ENCODE results near the gene ABCA8.

DNA sequence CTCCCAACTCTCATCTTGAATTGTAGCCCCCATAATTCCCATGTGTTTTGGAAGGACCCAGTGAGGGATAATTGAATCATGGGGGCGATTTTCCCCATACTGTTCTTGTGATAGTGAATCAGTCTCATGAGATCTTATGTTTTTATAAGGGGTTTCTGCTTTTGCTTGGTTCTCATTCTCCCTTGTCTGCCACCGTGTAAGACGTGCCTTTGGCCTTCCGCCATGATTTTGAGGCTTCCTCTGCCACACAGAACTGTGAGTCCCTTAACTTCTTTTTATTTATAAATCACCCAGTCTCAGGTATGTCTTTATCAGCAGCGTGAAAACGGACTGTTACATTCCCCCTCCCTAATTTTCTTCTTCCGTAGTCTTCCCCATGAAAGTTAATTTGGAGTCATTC, 124.0 kb downstream of the ABCA8 start:
- TF ChIP-seq CTCF (IDR thresholded peaks at IDR 0.05 in 2 of 3, conservative IDR thresholded peaks at IDR 0.05 in 1 of 3; ENCODE audit: control insufficient read depth in 2 of 3, extremely low read depth in 1 of 3, insufficient read depth in 1 of 3, low read depth in 3 of 3, low read length in 3 of 3), result no peak
- TF ChIP-seq POLR2AphosphoS5 (IDR thresholded peaks at IDR 0.05; ENCODE audit: low read length), result no peak
- TF ChIP-seq IRF3 (IDR thresholded peaks at IDR 0.05), result no peak
- no peak for TF ChIP-seq DPF2 (IDR thresholded peaks at IDR 0.05)
- TF ChIP-seq, protein P1, sequence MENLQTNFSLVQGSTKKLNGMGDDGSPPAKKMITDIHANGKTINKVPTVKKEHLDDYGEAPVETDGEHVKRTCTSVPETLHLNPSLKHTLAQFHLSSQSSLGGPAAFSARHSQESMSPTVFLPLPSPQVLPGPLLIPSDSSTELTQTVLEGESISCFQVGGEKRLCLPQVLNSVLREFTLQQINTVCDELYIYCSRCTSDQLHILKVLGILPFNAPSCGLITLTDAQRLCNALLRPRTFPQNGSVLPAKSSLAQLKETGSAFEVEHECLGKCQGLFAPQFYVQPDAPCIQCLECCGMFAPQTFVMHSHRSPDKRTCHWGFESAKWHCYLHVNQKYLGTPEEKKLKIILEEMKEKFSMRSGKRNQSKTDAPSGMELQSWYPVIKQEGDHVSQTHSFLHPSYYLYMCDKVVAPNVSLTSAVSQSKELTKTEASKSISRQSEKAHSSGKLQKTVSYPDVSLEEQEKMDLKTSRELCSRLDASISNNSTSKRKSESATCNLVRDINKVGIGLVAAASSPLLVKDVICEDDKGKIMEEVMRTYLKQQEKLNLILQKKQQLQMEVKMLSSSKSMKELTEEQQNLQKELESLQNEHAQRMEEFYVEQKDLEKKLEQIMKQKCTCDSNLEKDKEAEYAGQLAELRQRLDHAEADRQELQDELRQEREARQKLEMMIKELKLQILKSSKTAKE (IDR thresholded peaks at IDR 0.05; ENCODE audit: low read depth, poor library complexity, severe bottlenecking), result no peak
- no peak for TF ChIP-seq EZH2 (IDR thresholded peaks at IDR 0.05; ENCODE audit: borderline replicate concordance, control insufficient read depth, low read depth, low read length)
- TF ChIP-seq HDGF (IDR thresholded peaks at IDR 0.05), result no peak
- no peak for TF ChIP-seq POLR2A (IDR thresholded peaks at IDR 0.05; ENCODE audit: low read depth, low read length)
- no peak for TF ChIP-seq SIN3A (IDR thresholded peaks at IDR 0.05; ENCODE audit: low read depth, low read length)
- TF ChIP-seq HDAC2 (IDR thresholded peaks at IDR 0.05), result no peak
- no peak for TF ChIP-seq SIX5 (IDR thresholded peaks at IDR 0.05; ENCODE audit: low read depth, low read length, severe bottlenecking)

All from GM12878 (cell line).